Measurements from ENCODE around the gene GNAS.

GNAS gene

GRCh38 chr20:58840816-58841538 lies 11.5 kb upstream of the GNAS start:
- ChIA-PET POLR2A (no interaction called here), CTCF (interaction anchor here (1.6 to 4.0 kb wide), 6 partner anchors 11 to 604 kb away, joined by 3 to 24 read pairs (median 12); partner anchors contain the start of gene GNAS)
- H3K4me3 ChIP-seq (ENCODE audit: low read depth, low read length): no peak overlapping the region
- TF ChIP-seq CTCF (IDR thresholded peaks at IDR 0.05; ENCODE audit: insufficient read depth, low read length, missing control alignments): no peak
- no peak for DNase-seq (ENCODE audit: low read depth, low spot score)

- DNase-seq (ENCODE audit: low read depth, low spot score): no peak
- ChIA-PET CTCF (interaction anchor here (2.1 to 3.4 kb wide), 2 partner anchors 23 to 360 kb away, joined by 4 to 18 read pairs; no protein-coding TSS in a partner anchor), POLR2A (no interaction called here)
- H3K4me3 ChIP-seq (ENCODE audit: low read depth, low read length): no peak overlapping the region
- no peak for TF ChIP-seq CTCF (IDR thresholded peaks at IDR 0.05; ENCODE audit: insufficient read depth, low read length, missing control alignments)
Observed at GRCh38 chr20:58841539-58842264, 10.8 kb upstream of the GNAS start.

- POLR2A ChIA-PET: no interaction called here
- CTCF ChIA-PET: no interaction called here
- H3K4me3 ChIP-seq (ENCODE audit: low read depth, low read length): no peak overlapping the region
- no peak for TF ChIP-seq CTCF (IDR thresholded peaks at IDR 0.05; ENCODE audit: insufficient read depth, low read length, missing control alignments)
- no peak for DNase-seq (ENCODE audit: low read depth, low spot score)
Observed at GRCh38 chr20:58842276-58842675, 10.2 kb upstream of the GNAS start.

- no peak overlapping the region for H3K4me3 ChIP-seq (ENCODE audit: low read depth, low read length)
- no peak for DNase-seq (ENCODE audit: low read depth, low spot score)
- POLR2A ChIA-PET: no interaction called here
Observed at GRCh38 chr20:58843128-58843556, 9.4 kb upstream of the GNAS start.

GRCh38 chr20:58845706-58846105 lies 6.8 kb upstream of the GNAS start:
- POLR2A ChIA-PET: no interaction called here
- CTCF ChIA-PET: interaction anchor here (1.0 to 2.0 kb wide), 6 partner anchors 11 to 650 kb away, joined by 3 to 8 read pairs (median 4); no protein-coding TSS in a partner anchor
- no peak for TF ChIP-seq CTCF (IDR thresholded peaks at IDR 0.05; ENCODE audit: insufficient read depth, low read length, missing control alignments)
- no peak for DNase-seq (ENCODE audit: low read depth, low spot score)
- H3K4me3 ChIP-seq (ENCODE audit: low read depth, low read length): no peak overlapping the region

More at GRCh38 chr20:58843128-58843556, 9.4 kb upstream of the GNAS start:
- CTCF ChIA-PET: interaction anchor here (1.0 to 2.3 kb wide), 4 partner anchors 10 to 613 kb away, joined by 3 to 6 read pairs (median 3); partner anchors contain the start of gene GNAS
- TF ChIP-seq CTCF (IDR thresholded peaks at IDR 0.05; ENCODE audit: insufficient read depth, low read length, missing control alignments): no peak

DNA sequence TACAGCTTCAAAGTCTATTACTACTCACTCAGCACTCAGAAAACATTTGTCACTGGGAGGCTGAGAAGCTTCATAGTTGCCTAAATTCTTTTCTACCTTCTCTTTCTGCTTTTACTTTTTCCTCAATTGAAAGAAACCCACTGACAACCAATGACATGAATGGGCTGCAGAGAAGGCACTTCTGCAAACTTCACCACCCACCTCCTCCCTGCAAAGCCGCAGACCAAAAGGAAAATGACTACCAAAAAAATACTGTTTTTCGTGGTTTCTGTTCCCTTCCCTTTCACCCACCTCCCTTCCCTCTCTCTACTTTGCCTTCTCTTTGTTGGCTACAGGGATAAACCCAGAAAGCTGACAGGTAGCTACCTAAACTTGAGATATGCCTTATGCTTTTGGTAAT lies 5.1 kb upstream of the GNAS start:
- TF ChIP-seq CTCF (IDR thresholded peaks at IDR 0.05; ENCODE audit: insufficient read depth, low read length, missing control alignments): no peak
- POLR2A ChIA-PET: no interaction called here
- DNase-seq (ENCODE audit: low read depth, low spot score): no peak
- CTCF ChIA-PET: no interaction called here
- no peak overlapping the region for H3K4me3 ChIP-seq (ENCODE audit: low read depth, low read length)
